ENCODE results near the gene RNU1-3. TPM values are rescaled to one million over a fixed set of nuclear protein-coding genes. Genes with fewer than 3 reads are reported as not detected.
"Not testable (repeated sequence)": the region's sequence is repeated elsewhere in the genome, so short reads cannot be mapped to it uniquely, and the experiment has no call there.

The RNU1-3 gene
- total and polyA plus RNA-seq, 4 experiments from 2014 or later, result 3,010 to 3,866 TPM; not detected in 2

DNA sequence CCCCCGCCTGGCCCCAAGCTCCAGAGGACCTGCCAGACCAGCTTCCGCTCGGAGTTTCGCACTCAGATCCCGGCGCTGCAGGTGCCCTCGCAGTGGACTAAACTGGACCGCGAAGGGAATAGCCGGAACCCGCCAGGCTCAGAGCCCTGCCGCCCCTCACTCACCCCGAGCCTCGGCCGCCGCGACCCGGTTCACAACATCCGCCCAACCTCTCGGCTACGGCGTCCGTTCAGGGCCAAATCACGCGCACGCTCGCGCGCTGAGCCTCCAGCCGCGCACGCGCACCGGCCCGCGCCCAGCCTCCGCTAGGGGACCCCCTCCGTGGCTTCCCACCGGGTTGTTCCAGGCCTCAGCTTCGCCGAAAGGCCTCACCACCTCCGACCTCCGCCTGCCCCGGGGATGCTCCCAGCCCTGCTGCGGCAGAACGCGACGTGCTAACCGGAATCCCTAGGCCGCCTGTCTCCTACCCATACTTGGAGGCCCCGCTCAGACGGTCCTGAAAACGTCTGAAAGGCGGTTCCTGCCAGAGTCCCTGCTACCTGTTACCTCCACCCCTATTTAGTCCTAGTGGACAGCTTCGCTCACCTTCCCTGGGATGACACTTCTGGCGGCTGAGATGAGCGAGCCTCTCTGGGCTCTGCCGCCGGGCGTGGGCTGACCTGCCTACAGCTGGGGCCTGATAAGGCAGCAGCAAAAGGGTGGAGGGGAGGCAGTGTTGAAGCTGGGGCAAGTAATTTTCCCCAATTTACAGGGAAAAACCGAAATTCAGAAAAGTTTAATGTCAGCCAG, 22.1 kb downstream of the RNU1-3 start:
- CTCF ChIA-PET (ENCODE audit: partially characterized antibody); H3K36me3 Mint-ChIP-seq; H3K27ac Mint-ChIP-seq; H3K4me1 Mint-ChIP-seq; H3K36me3 ChIP-seq (ENCODE audit: insufficient read depth, low read length); intact Hi-C loops (cut with micrococcal nuclease); H3K9me3 ChIP-seq (ENCODE audit: control insufficient read depth in 1 of 2, low read length in 2 of 2); H3K27me3 Mint-ChIP-seq; H3K9me3 Mint-ChIP-seq; H3K4me3 Mint-ChIP-seq; H3K27me3 ChIP-seq (ENCODE audit: insufficient read depth, low read length): not testable (repeated sequence)
- peak; percentile 94 to 100 (median 99) for DNase-seq
- peak overlapping the region; percentile 76 for H3K27ac ChIP-seq (ENCODE audit: low read depth, low read length)
- peaks cover 48% of the 10 kb centered on the region for H3K4me1 ChIP-seq (ENCODE audit: insufficient read depth, low read length)
- POLR2A ChIA-PET (ENCODE audit: partially characterized antibody), result interaction anchor here (0.6 to 2.0 kb wide), 12 partner anchors 32 to 797 kb away, joined by 3 to 9 read pairs (median 3); partner anchors contain the start of genes NBPF1, RNU1-1 and SPEN
- peak overlapping the region; percentile 96 to 99 for H3K4me3 ChIP-seq (ENCODE audit: low read length in 2 of 2)

- Histone ChIP-seq H3K27me3 (ENCODE audit: insufficient read depth, low read length) (no peaks in the 10 kb centered on the region), H3K9me3 (ENCODE audit: control insufficient read depth in 1 of 2, low read length in 2 of 2) (no peaks in the 10 kb centered on the region), H3K27ac (ENCODE audit: low read depth, low read length) (peak overlapping the region; percentile 76), H3K36me3 (ENCODE audit: insufficient read depth, low read length) (no peaks in the 10 kb centered on the region), H3K4me1 (ENCODE audit: insufficient read depth, low read length) (peaks cover 48% of the 10 kb centered on the region), H3K4me3 (ENCODE audit: low read length in 2 of 2) (peak overlapping the region; percentile 96 to 99)
- no peak overlapping the region for H3K4me3 Mint-ChIP-seq
- no peaks in the 10 kb centered on the region for H3K9me3 Mint-ChIP-seq
- no peaks in the 10 kb centered on the region for H3K27me3 Mint-ChIP-seq
- intact Hi-C loops (cut with micrococcal nuclease), result no loop called here
- ChIA-PET CTCF (ENCODE audit: partially characterized antibody) (no interaction called here), POLR2A (ENCODE audit: partially characterized antibody) (interaction anchor here (0.6 to 1.9 kb wide), 9 partner anchors 31 to 796 kb away, joined by 3 to 9 read pairs (median 3); partner anchors contain the start of gene SPEN)
- H3K27ac Mint-ChIP-seq, result no peak overlapping the region
- H3K4me1 Mint-ChIP-seq, result peaks cover 0 to 4% (median 2%) of the 10 kb centered on the region in 4 donors
- no peak for DNase-seq
- no peaks in the 10 kb centered on the region for H3K36me3 Mint-ChIP-seq
These were observed 22.6 kb downstream of the RNU1-3 start for GRCh38 chr1:16644193-16644481.

GRCh38 chr1:16643476-16644192, 23.1 kb downstream of the RNU1-3 start:
- H3K4me3 Mint-ChIP-seq; H3K9me3 ChIP-seq (ENCODE audit: control insufficient read depth in 1 of 2, low read length in 2 of 2); H3K27me3 ChIP-seq (ENCODE audit: insufficient read depth, low read length); H3K27me3 Mint-ChIP-seq; H3K4me1 Mint-ChIP-seq; H3K9me3 Mint-ChIP-seq; intact Hi-C loops (cut with micrococcal nuclease); H3K36me3 Mint-ChIP-seq; CTCF ChIA-PET (ENCODE audit: partially characterized antibody); H3K27ac Mint-ChIP-seq; H3K36me3 ChIP-seq (ENCODE audit: insufficient read depth, low read length): not testable (repeated sequence)
- peak in 1 of 5 donors; percentile 24 for DNase-seq
- Histone ChIP-seq H3K4me3 (ENCODE audit: low read length in 2 of 2) (peak overlapping the region; percentile 96 to 99), H3K27ac (ENCODE audit: low read depth, low read length) (peak overlapping the region; percentile 76), H3K4me1 (ENCODE audit: insufficient read depth, low read length) (peaks cover 48% of the 10 kb centered on the region)
- POLR2A ChIA-PET (ENCODE audit: partially characterized antibody), result interaction anchor here (0.6 to 1.9 kb wide), 9 partner anchors 31 to 796 kb away, joined by 3 to 9 read pairs (median 3); partner anchors contain the start of gene SPEN

GRCh38 chr1:16643001-16643411, 23.7 kb downstream of the RNU1-3 start:
- H3K4me1 Mint-ChIP-seq; H3K4me3 ChIP-seq (ENCODE audit: low read length in 2 of 2); H3K27ac Mint-ChIP-seq; H3K9me3 ChIP-seq (ENCODE audit: control insufficient read depth in 1 of 2, low read length in 2 of 2); intact Hi-C loops (cut with micrococcal nuclease); H3K36me3 ChIP-seq (ENCODE audit: insufficient read depth, low read length); H3K27me3 ChIP-seq (ENCODE audit: insufficient read depth, low read length); H3K4me3 Mint-ChIP-seq; H3K36me3 Mint-ChIP-seq; H3K27me3 Mint-ChIP-seq; POLR2A ChIA-PET (ENCODE audit: partially characterized antibody); CTCF ChIA-PET (ENCODE audit: partially characterized antibody); H3K9me3 Mint-ChIP-seq: not testable (repeated sequence)
- Histone ChIP-seq H3K27ac (ENCODE audit: low read depth, low read length) (peak overlapping the region; percentile 76), H3K4me1 (ENCODE audit: insufficient read depth, low read length) (peaks cover 48% of the 10 kb centered on the region)
- peak in 1 of 5 donors; percentile 46 for DNase-seq

GRCh38 chr1:16642025-16642966, 24.5 kb downstream of the RNU1-3 start:
- peak overlapping the region in 5 of 8 donors; percentile 5 to 38 (median 30) for H3K4me3 Mint-ChIP-seq
- peak in 1 of 5 donors; percentile 35 for DNase-seq
- H3K27me3 Mint-ChIP-seq; H3K27me3 ChIP-seq (ENCODE audit: insufficient read depth, low read length); H3K27ac ChIP-seq (ENCODE audit: low read depth, low read length); CTCF ChIA-PET (ENCODE audit: partially characterized antibody); intact Hi-C loops (cut with micrococcal nuclease); POLR2A ChIA-PET (ENCODE audit: partially characterized antibody); H3K36me3 ChIP-seq (ENCODE audit: insufficient read depth, low read length); H3K9me3 ChIP-seq (ENCODE audit: control insufficient read depth in 1 of 2, low read length in 2 of 2); H3K27ac Mint-ChIP-seq; H3K4me3 ChIP-seq (ENCODE audit: low read length in 2 of 2); H3K4me1 Mint-ChIP-seq; H3K36me3 Mint-ChIP-seq; H3K9me3 Mint-ChIP-seq: not testable (repeated sequence)
- H3K4me1 ChIP-seq (ENCODE audit: insufficient read depth, low read length), result peaks cover 48% of the 10 kb centered on the region

DNA sequence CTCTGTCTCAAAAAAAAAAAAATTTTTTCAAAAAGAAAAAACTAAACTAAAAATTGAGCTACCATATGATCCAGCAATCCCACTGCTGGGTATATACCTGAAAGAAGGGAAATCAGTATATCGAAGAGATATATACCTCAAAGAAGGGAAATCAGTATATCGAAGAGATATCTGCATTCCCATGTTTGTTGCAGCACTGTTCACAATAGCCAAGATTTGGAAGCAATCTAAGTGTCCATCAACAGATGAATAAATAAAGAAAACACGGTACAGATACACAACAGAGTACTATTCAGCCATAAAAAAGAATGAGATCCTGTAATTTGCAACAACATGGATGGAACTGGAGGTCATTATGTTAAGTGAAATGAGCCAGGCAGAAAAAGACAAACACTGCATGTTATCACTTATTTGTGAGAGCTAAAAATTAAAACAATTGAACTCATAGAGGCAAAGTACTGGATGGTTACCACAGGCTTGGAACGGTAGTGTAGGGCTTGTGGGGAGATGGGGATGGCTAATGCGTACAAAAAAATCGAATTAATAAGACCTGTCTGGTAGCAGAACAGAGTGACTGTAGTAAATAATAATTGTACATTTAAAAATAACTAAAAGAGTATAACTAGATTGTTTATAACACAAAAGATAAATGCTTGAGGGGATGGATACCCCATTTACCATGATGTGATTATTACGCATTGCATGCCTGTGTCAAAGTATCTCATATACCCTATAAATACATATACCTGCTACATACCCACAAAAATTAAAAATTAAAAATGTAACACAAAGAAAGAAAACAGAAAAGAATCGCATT, 25.4 kb downstream of the RNU1-3 start:
- H3K9me3 Mint-ChIP-seq; H3K27ac ChIP-seq (ENCODE audit: low read depth, low read length); intact Hi-C loops (cut with micrococcal nuclease); H3K27me3 Mint-ChIP-seq; POLR2A ChIA-PET (ENCODE audit: partially characterized antibody); H3K36me3 ChIP-seq (ENCODE audit: insufficient read depth, low read length); H3K36me3 Mint-ChIP-seq; DNase-seq; H3K9me3 ChIP-seq (ENCODE audit: control insufficient read depth in 1 of 2, low read length in 2 of 2); H3K27me3 ChIP-seq (ENCODE audit: insufficient read depth, low read length); H3K4me3 Mint-ChIP-seq; H3K4me3 ChIP-seq (ENCODE audit: low read length in 2 of 2); H3K4me1 Mint-ChIP-seq; H3K27ac Mint-ChIP-seq: not testable (repeated sequence)
- H3K4me1 ChIP-seq (ENCODE audit: insufficient read depth, low read length), result peaks cover 48% of the 10 kb centered on the region
- CTCF ChIA-PET (ENCODE audit: partially characterized antibody), result interaction anchor here (0.7 to 1.2 kb wide), 4 partner anchors 19 to 68 kb away, joined by 3 read pairs; no protein-coding TSS in a partner anchor

All from CD4-positive, alpha-beta memory T cell (primary cell).